Liver (tissue), 9 donors: ENCODE results near the gene ETNK1. TPM values are rescaled to one million over a fixed set of nuclear protein-coding genes. Genes with fewer than 3 reads are reported as not detected.

ENCODE experiments used
- DNase-seq: peaks from one replicate; pipeline ENCODE4 v3.0.0-alpha.2; 2017; ENCODE audit warnings: low spot score
- H3K27ac ChIP-seq, 2 donors: one replicate each; pipeline ENCODE4 v1.7.0; 2013; ENCODE audit warnings: inconsistent platforms in 2 of 2, low read length in 2 of 2, control low read depth in 1 of 2, low read depth in 1 of 2, mild to moderate bottlenecking in 1 of 2
- H3K27me3 ChIP-seq, 4 donors: one replicate each; pipeline versions ENCODE4 v1.6.1 to v1.7.0; 2013; ENCODE audit warnings: low read length in 3 of 4, inconsistent platforms in 1 of 4, mild to moderate bottlenecking in 1 of 4, moderate library complexity in 1 of 4; ENCODE audit not compliant: control insufficient read depth in 4 of 4, insufficient read depth in 4 of 4
- H3K36me3 ChIP-seq, 4 donors: one replicate each; pipeline versions ENCODE4 v1.6.1 to v1.7.0; 2013; ENCODE audit warnings: low read length in 3 of 4, mild to moderate bottlenecking in 3 of 4, low read depth in 1 of 4, moderate library complexity in 1 of 4; ENCODE audit not compliant: control insufficient read depth in 4 of 4, insufficient read depth in 3 of 4
- H3K4me1 ChIP-seq, 4 donors: one replicate each; pipeline versions ENCODE4 v1.6.1 to v1.7.0; 2013; ENCODE audit warnings: low read length in 3 of 4, mild to moderate bottlenecking in 3 of 4, moderate library complexity in 1 of 4; ENCODE audit not compliant: control insufficient read depth in 4 of 4, insufficient read depth in 4 of 4
- H3K4me3 ChIP-seq, 3 donors: one replicate each; pipeline versions ENCODE4 v1.6.1 to v1.7.0; 2013; ENCODE audit warnings: low read length in 3 of 3, control low read depth in 1 of 3, low read depth in 1 of 3, mild to moderate bottlenecking in 1 of 3
- H3K9ac ChIP-seq, 2 donors: one replicate each; pipeline ENCODE4 v1.7.0; 2013; ENCODE audit warnings: low read length in 2 of 2, mild to moderate bottlenecking in 2 of 2, moderate library complexity in 2 of 2, control low read depth in 1 of 2, low read depth in 1 of 2
- H3K9me3 ChIP-seq, 4 donors: one replicate each; pipeline versions ENCODE4 v1.6.1 to v1.7.0; 2013; ENCODE audit warnings: low read length in 3 of 4; ENCODE audit not compliant: control insufficient read depth in 4 of 4
- EGR1 ChIP-seq, 2 donors: IDR thresholded peaks; 2 replicates each; pipeline ENCODE4 v1.6.1; 2016 to 2018; ENCODE audit warnings: antibody characterized with exemption in 2 of 2, low read depth in 2 of 2
- FOXA1 ChIP-seq: IDR thresholded peaks from 2 replicates; pipeline ENCODE4 v1.6.1; 2016; ENCODE audit warnings: antibody characterized with exemption
- FOXA2 ChIP-seq: IDR thresholded peaks from 2 replicates; pipeline ENCODE4 v1.6.1; 2016; ENCODE audit warnings: antibody characterized with exemption
- GABPA ChIP-seq, 2 donors: IDR thresholded peaks in 1 of 2; conservative IDR thresholded peaks in 1 of 2; 2 replicates each; pipeline ENCODE4 v1.6.1; 2016; ENCODE audit warnings: antibody characterized with exemption in 2 of 2, mild to moderate bottlenecking in 1 of 2, moderate library complexity in 1 of 2
- HNF4A ChIP-seq, 2 donors: conservative IDR thresholded peaks; 2 replicates each; pipeline ENCODE4 v1.6.1; 2016; ENCODE audit warnings: antibody characterized with exemption in 2 of 2, mild to moderate bottlenecking in 2 of 2
- JUND ChIP-seq, 2 donors: IDR thresholded peaks; 2 replicates each; pipeline ENCODE4 v1.6.1; 2016; ENCODE audit warnings: antibody characterized with exemption in 2 of 2
- NR2F2 ChIP-seq: IDR thresholded peaks from 2 replicates; pipeline ENCODE4 v1.6.1; 2016; ENCODE audit warnings: antibody characterized with exemption
- RAD21 ChIP-seq, 2 donors: IDR thresholded peaks; 2 replicates each; pipeline ENCODE4 v1.6.1; 2016; ENCODE audit warnings: antibody characterized with exemption in 2 of 2, mild to moderate bottlenecking in 2 of 2
- RXRA ChIP-seq, 2 donors: IDR thresholded peaks; 2 replicates each; pipeline ENCODE4 v1.6.1; 2017 to 2018; ENCODE audit warnings: antibody characterized with exemption in 2 of 2, mild to moderate bottlenecking in 1 of 2
- SP1 ChIP-seq: IDR thresholded peaks from 2 replicates; pipeline ENCODE4 v1.6.1; 2018; ENCODE audit warnings: antibody characterized with exemption, mild to moderate bottlenecking
- TAF1 ChIP-seq: conservative IDR thresholded peaks from 2 replicates; pipeline ENCODE4 v1.6.1; 2016; ENCODE audit warnings: antibody characterized with exemption, mild to moderate bottlenecking
- YY1 ChIP-seq: IDR thresholded peaks from 2 replicates; pipeline ENCODE4 v1.6.1; 2016; ENCODE audit warnings: antibody characterized with exemption, mild to moderate bottlenecking
- WGBS: extraction: QIAGEN DNeasy Blood & Tissue Kit; methylation state at CpG from one replicate; pipeline ENCODE4 v1.1.7; 2013; 5-methylcytosine and 5-hydroxymethylcytosine counted together
- polyA plus RNA-seq, 2 donors: library from polyadenylated mRNA; stranded (reverse) in 1 of 2; unstranded in 1 of 2; fragments of 200-250 nt in 1 of 2; fragments of >200 nt in 1 of 2; fragmentation: Nextera tagmentation in 1 of 2; extraction: Ambion mirVana in 1 of 2; gene quantifications; one replicate each; pipeline versions ENCODE4 v1.2.1 to v1.2.3, GENCODE V29; 2013 to 2015
- total RNA-seq, 2 donors: library from RNA; depleted of rRNA; stranded (reverse); fragments of >200 nt; gene quantifications; one replicate each; pipeline ENCODE4 v1.2.3, GENCODE V29; 2014
- TF ChIP-seq, protein P1 (sequence below): IDR thresholded peaks from 2 replicates; pipeline ENCODE4 v1.6.1; 2016; ENCODE audit warnings: antibody characterized with exemption
- TF ChIP-seq, protein P2 (sequence below): IDR thresholded peaks from 2 replicates; pipeline ENCODE4 v1.6.1; 2016; ENCODE audit warnings: antibody characterized with exemption
- TF ChIP-seq, protein P3 (sequence below): IDR thresholded peaks from 2 replicates; pipeline ENCODE4 v1.6.1; 2016; ENCODE audit warnings: antibody characterized with exemption
- TF ChIP-seq, protein P4 (sequence below): fragments of 150-350 bp; IDR thresholded peaks from 2 replicates; pipeline ENCODE4 v1.5.1; 2017; ENCODE audit warnings: improper control_type of control experiment, low read depth, low read length; ENCODE audit not compliant: missing input control
- donor health status: healthy.
- donor health status: healthy.
- donor health status: healthy.
- donor health status: healthy.
- donor health status: healthy.

The ETNK1 gene
- total and polyA plus RNA-seq, 4 donors = 15.6 to 51.4 (median 27.0) TPM

DNA sequence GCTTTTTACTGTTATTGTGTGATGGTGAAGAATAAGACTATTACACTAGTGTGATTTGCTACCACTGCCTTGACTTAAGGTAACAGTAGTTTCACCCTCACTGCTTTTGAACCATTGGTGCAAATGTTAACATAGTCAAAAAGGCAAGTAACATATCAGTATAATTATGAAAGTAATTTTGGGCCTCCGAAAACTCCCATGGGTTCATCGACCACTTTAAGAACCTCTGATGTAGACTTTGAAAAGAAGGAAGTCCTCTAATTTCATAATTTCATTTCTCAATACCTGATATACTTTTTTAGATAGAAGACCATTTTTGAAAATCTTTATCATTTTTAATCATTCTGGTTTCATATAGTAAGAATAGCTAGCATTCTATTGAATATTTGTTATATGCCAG lies 57.7 kb downstream of the ETNK1 start:
- no peak overlapping the region for H3K9ac ChIP-seq
- no peak overlapping the region for H3K27ac ChIP-seq
- no peak for TF ChIP-seq TAF1
- TF ChIP-seq, protein P1, sequence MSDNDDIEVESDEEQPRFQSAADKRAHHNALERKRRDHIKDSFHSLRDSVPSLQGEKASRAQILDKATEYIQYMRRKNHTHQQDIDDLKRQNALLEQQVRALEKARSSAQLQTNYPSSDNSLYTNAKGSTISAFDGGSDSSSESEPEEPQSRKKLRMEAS = no peak
- TF ChIP-seq FOXA1 = no peak
- no peak for TF ChIP-seq RAD21 (IDR thresholded peaks at IDR 0.05)
- TF ChIP-seq GABPA (IDR thresholded peaks at IDR 0.05 in 1 of 2, conservative IDR thresholded peaks at IDR 0.05 in 1 of 2) = no peak
- no peak for TF ChIP-seq JUND (IDR thresholded peaks at IDR 0.05)
- TF ChIP-seq, protein P2, sequence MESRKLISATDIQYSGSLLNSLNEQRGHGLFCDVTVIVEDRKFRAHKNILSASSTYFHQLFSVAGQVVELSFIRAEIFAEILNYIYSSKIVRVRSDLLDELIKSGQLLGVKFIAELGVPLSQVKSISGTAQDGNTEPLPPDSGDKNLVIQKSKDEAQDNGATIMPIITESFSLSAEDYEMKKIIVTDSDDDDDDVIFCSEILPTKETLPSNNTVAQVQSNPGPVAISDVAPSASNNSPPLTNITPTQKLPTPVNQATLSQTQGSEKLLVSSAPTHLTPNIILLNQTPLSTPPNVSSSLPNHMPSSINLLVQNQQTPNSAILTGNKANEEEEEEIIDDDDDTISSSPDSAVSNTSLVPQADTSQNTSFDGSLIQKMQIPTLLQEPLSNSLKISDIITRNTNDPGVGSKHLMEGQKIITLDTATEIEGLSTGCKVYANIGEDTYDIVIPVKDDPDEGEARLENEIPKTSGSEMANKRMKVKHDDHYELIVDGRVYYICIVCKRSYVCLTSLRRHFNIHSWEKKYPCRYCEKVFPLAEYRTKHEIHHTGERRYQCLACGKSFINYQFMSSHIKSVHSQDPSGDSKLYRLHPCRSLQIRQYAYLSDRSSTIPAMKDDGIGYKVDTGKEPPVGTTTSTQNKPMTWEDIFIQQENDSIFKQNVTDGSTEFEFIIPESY = no peak
- TF ChIP-seq, protein P3, sequence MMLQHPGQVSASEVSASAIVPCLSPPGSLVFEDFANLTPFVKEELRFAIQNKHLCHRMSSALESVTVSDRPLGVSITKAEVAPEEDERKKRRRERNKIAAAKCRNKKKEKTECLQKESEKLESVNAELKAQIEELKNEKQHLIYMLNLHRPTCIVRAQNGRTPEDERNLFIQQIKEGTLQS = no peak
- TF ChIP-seq EGR1 (IDR thresholded peaks at IDR 0.05; ENCODE audit: low read depth in 2 of 2) = no peak
- no peak for TF ChIP-seq RXRA (IDR thresholded peaks at IDR 0.05)
- no peak for TF ChIP-seq HNF4A (conservative IDR thresholded peaks at IDR 0.05)
- TF ChIP-seq SP1 = no peak
- no peak for TF ChIP-seq YY1
- no peak for TF ChIP-seq NR2F2
- no peak overlapping the region for H3K4me3 ChIP-seq
- 84% methylated on average over 2 of the region's 2 CpGs for WGBS
- DNase-seq = no peak
- H3K9me3 ChIP-seq = no peaks in the 10 kb centered on the region
- H3K4me1 ChIP-seq = no peaks in the 10 kb centered on the region
- H3K36me3 ChIP-seq = peaks cover 0 to 20% (median 10%) of the 10 kb centered on the region in 4 donors
- H3K27me3 ChIP-seq = no peaks in the 10 kb centered on the region

DNA sequence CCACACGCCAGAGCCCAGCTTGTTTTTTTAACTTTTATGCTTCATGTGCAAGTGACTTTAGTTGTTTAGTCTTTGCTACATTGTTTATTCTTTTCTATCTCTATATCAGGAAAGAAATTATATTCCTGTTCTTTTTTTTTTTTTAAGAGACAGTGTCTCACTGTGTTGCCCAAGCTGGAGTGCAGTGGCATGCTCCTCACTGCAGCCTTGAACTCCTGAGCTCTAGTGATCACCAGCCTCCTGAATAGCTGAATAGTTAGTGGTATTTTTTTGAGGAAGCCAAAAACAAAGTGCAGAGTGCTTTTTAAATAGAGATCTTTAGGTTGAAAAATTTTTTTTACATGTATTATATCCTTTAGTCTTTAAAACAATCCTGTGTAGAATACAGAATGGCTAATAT lies 58.2 kb downstream of the ETNK1 start:
- Histone ChIP-seq H3K36me3 (peaks cover 0 to 18% (median 10%) of the 10 kb centered on the region in 4 donors), H3K27ac (no peak overlapping the region), H3K4me3 (no peak overlapping the region), H3K9me3 (no peaks in the 10 kb centered on the region), H3K9ac (no peak overlapping the region), H3K27me3 (no peaks in the 10 kb centered on the region), H3K4me1 (no peaks in the 10 kb centered on the region)
- DNase-seq = no peak
- WGBS = 88% methylated on average over 1 of the region's 1 CpG
- no peak for TF ChIP-seq EGR1 (IDR thresholded peaks at IDR 0.05; ENCODE audit: low read depth in 2 of 2)
- TF ChIP-seq, protein P3 = no peak

DNA sequence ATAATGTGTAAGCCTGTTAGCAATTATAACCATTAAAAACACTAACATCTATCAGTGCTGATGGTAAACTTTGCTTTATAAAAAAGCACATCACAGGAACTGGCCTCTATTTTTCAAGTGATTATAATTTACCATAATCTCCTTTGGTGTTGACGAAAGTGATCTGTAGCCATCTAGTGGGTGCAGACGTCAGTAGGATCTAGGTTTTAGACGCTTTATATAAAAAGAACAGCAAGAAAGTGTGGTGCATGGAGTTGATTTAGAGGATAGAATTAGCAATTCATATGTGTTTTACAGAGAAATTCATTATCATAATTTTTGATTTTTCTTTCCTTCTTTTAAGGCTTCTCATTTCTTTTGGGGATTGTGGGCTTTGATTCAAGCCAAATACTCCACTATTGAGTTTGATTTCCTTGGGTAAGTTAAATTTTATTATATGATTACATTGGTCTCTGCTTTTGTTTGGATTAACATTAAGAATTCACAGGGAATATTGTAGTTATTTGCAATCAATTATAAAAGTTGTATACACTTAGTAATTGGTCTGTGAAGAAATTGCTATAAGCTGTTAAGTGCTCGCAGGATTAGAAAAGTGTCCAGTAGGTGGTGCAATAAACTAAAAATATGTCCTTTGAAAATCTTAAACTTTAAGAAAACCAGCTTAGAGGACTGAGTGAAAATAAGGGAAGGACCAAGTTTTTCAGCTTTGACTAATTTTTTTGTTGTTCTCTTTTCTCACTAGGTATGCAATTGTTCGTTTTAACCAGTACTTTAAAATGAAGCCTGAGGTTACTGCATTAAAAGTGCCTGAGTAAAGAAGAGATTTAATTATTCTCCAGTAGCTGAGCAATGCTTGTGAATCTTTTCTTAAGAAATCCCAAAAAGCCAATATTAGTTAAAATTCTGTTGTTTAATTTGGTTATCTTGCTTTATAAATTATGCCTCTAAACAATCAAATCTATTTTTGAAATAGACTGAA lies 59.5 kb downstream of the ETNK1 start:
- no peak overlapping the region for H3K4me3 ChIP-seq
- no peak for DNase-seq
- TF ChIP-seq GABPA (IDR thresholded peaks at IDR 0.05 in 1 of 2, conservative IDR thresholded peaks at IDR 0.05 in 1 of 2) (no peak), RAD21 (IDR thresholded peaks at IDR 0.05) (peak; percentile 55 to 63), FOXA2 (no peak), SP1 (no peak)
- TF ChIP-seq, protein P3 = no peak
- TF ChIP-seq, protein P4, sequence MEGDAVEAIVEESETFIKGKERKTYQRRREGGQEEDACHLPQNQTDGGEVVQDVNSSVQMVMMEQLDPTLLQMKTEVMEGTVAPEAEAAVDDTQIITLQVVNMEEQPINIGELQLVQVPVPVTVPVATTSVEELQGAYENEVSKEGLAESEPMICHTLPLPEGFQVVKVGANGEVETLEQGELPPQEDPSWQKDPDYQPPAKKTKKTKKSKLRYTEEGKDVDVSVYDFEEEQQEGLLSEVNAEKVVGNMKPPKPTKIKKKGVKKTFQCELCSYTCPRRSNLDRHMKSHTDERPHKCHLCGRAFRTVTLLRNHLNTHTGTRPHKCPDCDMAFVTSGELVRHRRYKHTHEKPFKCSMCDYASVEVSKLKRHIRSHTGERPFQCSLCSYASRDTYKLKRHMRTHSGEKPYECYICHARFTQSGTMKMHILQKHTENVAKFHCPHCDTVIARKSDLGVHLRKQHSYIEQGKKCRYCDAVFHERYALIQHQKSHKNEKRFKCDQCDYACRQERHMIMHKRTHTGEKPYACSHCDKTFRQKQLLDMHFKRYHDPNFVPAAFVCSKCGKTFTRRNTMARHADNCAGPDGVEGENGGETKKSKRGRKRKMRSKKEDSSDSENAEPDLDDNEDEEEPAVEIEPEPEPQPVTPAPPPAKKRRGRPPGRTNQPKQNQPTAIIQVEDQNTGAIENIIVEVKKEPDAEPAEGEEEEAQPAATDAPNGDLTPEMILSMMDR = peak; percentile 39

More for the DNA sequence above, 59.5 kb downstream of the ETNK1 start:
- no peaks in the 10 kb centered on the region for H3K27me3 ChIP-seq
- WGBS = 70% methylated on average over 5 of the region's 5 CpGs
- H3K9ac ChIP-seq = no peak overlapping the region
- peaks cover 0 to 8% (median 3%) of the 10 kb centered on the region in 4 donors for H3K36me3 ChIP-seq
- H3K27ac ChIP-seq = no peak overlapping the region
- H3K9me3 ChIP-seq = no peaks in the 10 kb centered on the region
- H3K4me1 ChIP-seq = no peaks in the 10 kb centered on the region
